Activated naive CD4-positive, alpha-beta T cell treated with anti-CD3 and anti-CD28 coated beads, Interleukin-2, amount 50 U/mL, for 72 hours (primary cell): ENCODE measurements around the gene NT5DC3. TPM values are rescaled to one million over a fixed set of nuclear protein-coding genes. Genes with fewer than 3 reads are reported as not detected.
A peak's percentile ranks its signal among the peaks of the same experiment; 100 is the strongest.

ENCODE experiments used
- ATAC-seq, 2 donors: fragments of 150-1000 bp; cut with Tn5 transposase; 2 replicates each; pipeline ENCODE4 v1.10.0; 2021; ENCODE audit warnings: mild to moderate bottlenecking in 2 of 2, moderate library complexity in 2 of 2
- DNase-seq, 2 donors: peaks; one replicate each; pipeline ENCODE4 v3.0.0; 2021 to 2022; ENCODE audit warnings: low spot score in 2 of 2
- H3K27ac Mint-ChIP-seq, 2 donors: one replicate each; pipeline ENCODE4 v1.8.0; 2022; ENCODE audit warnings: mild to moderate bottlenecking in 2 of 2, mixed read lengths in 2 of 2
- H3K36me3 Mint-ChIP-seq, 2 donors: one replicate each; pipeline ENCODE4 v1.8.0; 2022; ENCODE audit warnings: mixed read lengths in 2 of 2
- H3K9me3 Mint-ChIP-seq, 2 donors: one replicate each; pipeline ENCODE4 v1.8.0; 2022; ENCODE audit warnings: mixed read lengths in 2 of 2
- total RNA-seq, 2 donors: library from RNA; stranded (reverse); gene quantifications; one replicate each; pipeline ENCODE4 v1.2.3, GENCODE V29; 2022

NT5DC3 gene
- total RNA-seq, 2 donors from 2014 or later = 5.4 to 6.7 TPM

GRCh38 chr12:103765322-103765721, 75.7 kb downstream of the NT5DC3 start:
- Mint-ChIP-seq H3K27ac (no peak overlapping the region), H3K9me3 (no peaks in the 10 kb centered on the region), H3K36me3 (peaks cover 0 to 8% of the 10 kb centered on the region in 2 donors)
- ATAC-seq (no peak), DNase-seq (no peak)

DNA sequence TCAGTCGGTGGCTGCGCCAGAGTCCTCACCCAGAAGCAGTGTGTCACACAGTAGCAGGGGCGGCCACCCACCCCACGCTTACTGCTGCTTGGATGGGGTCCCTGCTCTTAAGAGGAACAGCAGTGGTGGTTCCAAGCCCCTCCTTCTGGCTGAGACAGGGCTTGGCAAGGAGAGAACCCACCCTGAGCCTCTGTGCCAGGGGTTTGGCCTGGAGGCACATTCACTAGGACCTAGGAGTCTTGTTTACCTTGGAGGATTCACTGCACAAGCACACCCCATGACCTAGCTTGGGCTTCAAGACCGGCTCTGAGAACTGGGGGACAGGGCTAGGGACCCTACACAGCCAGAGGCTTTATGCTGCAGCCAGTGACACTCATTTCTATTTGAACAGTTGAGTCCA, 78.6 kb downstream of the NT5DC3 start:
- ATAC-seq (no peak), DNase-seq (no peak)
- peaks cover 0 to 8% of the 10 kb centered on the region in 2 donors for H3K36me3 Mint-ChIP-seq
- no peak overlapping the region for H3K27ac Mint-ChIP-seq
- no peaks in the 10 kb centered on the region for H3K9me3 Mint-ChIP-seq

DNA sequence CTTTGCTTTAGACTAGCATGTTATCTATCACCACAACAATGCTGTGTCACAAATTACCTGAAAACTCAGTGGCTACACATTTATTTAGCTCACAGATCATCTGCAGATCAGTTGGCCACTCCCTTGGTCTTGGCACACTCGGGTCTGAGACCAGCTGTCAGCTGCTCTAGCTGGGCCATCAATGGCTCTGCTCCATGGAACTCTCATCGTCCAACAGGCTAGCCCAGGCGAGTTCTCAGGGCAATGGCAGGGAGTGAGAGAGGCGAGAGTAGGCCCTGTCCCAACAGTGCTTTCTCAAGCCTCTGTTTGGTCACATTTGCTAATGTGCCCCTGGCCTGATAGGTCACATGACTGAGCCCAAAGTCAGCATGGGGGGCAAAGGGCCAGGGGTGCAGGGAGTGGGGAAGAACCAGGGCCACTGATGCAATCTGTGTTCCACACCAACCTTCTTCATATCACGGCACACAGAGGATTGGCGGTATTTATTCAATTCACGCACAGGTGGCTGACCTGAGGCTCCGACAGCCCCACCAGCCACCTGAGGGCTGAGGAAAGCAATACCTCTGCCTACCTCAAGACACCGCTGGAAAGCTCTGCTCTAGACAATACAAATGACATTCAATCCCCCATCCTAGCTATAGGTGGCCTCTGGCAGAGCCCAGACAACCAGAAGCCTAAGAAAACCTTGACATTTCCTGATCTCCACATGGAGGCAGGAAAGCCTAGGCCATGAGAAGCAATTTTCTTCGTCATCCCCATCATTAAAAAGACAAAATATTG, 82.5 kb downstream of the NT5DC3 start:
- no peak overlapping the region for H3K27ac Mint-ChIP-seq
- H3K36me3 Mint-ChIP-seq = peaks cover 0 to 8% of the 10 kb centered on the region in 2 donors
- no peaks in the 10 kb centered on the region for H3K9me3 Mint-ChIP-seq
- no peak for ATAC-seq
- no peak for DNase-seq

GRCh38 chr12:103757248-103757647, 83.8 kb downstream of the NT5DC3 start:
- no peaks in the 10 kb centered on the region for H3K36me3 Mint-ChIP-seq
- H3K27ac Mint-ChIP-seq = peak overlapping the region in 1 of 2 donors; percentile 3
- ATAC-seq (no peak), DNase-seq (no peak)
- H3K9me3 Mint-ChIP-seq = no peaks in the 10 kb centered on the region

- no peak overlapping the region for H3K27ac Mint-ChIP-seq
- DNase-seq (no peak), ATAC-seq (no peak)
- H3K9me3 Mint-ChIP-seq = no peaks in the 10 kb centered on the region
- no peaks in the 10 kb centered on the region for H3K36me3 Mint-ChIP-seq
Measured at GRCh38 chr12:103756443-103756842, 84.6 kb downstream of the NT5DC3 start.

DNA sequence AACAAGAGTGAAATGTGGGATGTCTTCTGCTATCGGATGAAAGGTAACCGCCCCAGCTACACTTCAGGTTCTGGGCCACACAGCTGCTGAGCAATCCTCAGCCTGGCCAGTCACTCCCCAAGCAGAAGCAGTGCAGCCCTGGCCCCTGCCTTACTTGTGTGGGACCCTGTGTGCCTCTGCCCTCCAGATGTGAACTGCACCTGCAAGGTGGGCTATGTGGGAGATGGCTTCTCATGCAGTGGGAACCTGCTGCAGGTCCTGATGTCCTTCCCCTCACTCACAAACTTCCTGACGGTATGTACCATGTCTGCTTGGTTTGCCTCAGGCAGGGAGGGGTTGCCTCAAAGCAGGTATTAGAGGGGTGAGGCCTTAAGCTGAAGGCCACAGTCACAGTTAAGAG, 85.6 kb downstream of the NT5DC3 start:
- no peak overlapping the region for H3K27ac Mint-ChIP-seq
- no peak for ATAC-seq
- H3K36me3 Mint-ChIP-seq = no peaks in the 10 kb centered on the region
- H3K9me3 Mint-ChIP-seq = no peaks in the 10 kb centered on the region
- DNase-seq = no peak

DNA sequence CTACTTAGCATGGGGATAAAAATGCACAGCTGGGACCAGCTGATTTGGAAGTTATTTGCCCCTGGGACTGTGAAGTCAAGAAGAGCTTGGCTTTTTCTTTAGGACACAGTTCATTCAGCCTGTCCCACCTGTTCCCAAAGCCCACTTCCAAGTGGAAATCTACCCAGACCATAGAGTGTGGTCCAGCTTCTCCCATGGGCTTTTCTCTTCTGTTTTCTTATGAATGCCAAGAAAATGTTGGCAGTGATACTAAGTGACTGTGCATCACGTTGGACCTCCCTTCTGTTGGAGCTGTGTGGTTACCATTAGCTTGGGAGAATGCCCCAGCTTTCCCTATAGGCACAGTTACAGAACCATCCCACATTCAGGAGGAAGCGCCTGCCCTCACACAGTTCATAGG, 89.4 kb downstream of the NT5DC3 start:
- no peak for DNase-seq
- Mint-ChIP-seq H3K27ac (no peak overlapping the region), H3K9me3 (no peaks in the 10 kb centered on the region), H3K36me3 (no peaks in the 10 kb centered on the region)
- no peak for ATAC-seq

DNA sequence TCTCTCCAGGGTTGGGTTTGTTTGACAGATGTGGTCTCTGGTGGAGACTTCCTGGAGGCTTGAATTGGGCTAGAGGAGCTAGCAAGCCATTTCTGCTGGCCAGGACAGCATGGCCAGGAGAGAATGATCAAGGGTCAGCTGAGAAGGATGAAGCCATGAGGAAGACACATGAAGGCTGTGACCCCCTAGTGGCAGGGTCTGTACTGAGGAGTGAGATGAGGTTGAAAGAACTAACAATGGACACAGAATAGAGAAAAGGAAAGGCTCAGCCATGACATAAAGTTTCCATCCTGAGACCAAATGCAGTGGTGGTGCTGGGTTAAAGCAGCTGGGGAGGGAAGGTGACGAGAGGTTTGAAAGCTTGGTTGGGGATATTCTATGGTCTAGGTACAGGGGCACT, 89.9 kb downstream of the NT5DC3 start:
- no peak for DNase-seq
- H3K27ac Mint-ChIP-seq = no peak overlapping the region
- no peaks in the 10 kb centered on the region for H3K9me3 Mint-ChIP-seq
- no peaks in the 10 kb centered on the region for H3K36me3 Mint-ChIP-seq
- ATAC-seq = peak in 1 of 2 donors; percentile 43

DNA sequence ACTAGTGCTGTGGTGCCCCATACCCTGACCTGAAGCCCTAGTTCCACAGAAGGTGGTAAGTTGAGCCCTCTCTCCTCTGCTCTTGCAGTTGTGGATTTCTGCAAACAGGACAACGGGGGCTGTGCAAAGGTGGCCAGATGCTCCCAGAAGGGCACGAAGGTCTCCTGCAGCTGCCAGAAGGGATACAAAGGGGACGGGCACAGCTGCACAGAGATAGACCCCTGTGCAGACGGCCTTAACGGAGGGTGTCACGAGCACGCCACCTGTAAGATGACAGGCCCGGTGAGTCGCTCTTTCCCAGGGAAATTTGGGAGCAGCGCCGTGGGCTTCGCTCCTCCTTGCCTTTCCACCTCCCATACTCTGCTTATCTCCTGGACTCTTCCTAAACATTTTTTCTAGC, 92.2 kb downstream of the NT5DC3 start:
- DNase-seq (no peak), ATAC-seq (no peak)
- Mint-ChIP-seq H3K27ac (no peak overlapping the region), H3K36me3 (no peaks in the 10 kb centered on the region), H3K9me3 (no peaks in the 10 kb centered on the region)

DNA sequence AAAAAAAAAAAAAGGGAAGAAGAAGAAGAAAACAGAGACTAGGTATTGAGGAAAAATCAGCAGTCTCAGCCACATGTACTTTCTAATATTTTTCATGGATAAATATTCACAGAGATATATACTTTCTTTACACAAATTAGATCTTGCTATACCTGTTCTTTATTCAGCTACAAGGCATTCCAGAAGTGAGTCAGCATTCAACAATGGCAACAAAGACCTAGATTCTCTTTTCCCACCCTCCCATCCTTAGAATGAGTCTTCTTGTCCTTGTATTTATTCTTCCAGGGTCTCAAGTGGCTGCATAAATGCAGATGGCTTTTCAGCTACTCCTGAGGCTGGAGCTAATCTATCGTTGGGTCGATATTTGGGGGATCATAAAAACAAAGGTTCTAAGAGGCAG, 93.0 kb downstream of the NT5DC3 start:
- Mint-ChIP-seq H3K36me3 (no peaks in the 10 kb centered on the region), H3K27ac (no peak overlapping the region), H3K9me3 (no peaks in the 10 kb centered on the region)
- ATAC-seq (no peak), DNase-seq (no peak)

GRCh38 chr12:103745962-103746361, 95.1 kb downstream of the NT5DC3 start:
- no peak for DNase-seq
- no peak for ATAC-seq
- H3K36me3 Mint-ChIP-seq = no peaks in the 10 kb centered on the region
- no peaks in the 10 kb centered on the region for H3K9me3 Mint-ChIP-seq
- H3K27ac Mint-ChIP-seq = peak overlapping the region in 1 of 2 donors; percentile 4

- H3K9me3 Mint-ChIP-seq = no peaks in the 10 kb centered on the region
- no peaks in the 10 kb centered on the region for H3K36me3 Mint-ChIP-seq
- no peak overlapping the region for H3K27ac Mint-ChIP-seq
- ATAC-seq (no peak), DNase-seq (no peak)
Measured at GRCh38 chr12:103743788-103744187, 97.2 kb downstream of the NT5DC3 start.

DNA sequence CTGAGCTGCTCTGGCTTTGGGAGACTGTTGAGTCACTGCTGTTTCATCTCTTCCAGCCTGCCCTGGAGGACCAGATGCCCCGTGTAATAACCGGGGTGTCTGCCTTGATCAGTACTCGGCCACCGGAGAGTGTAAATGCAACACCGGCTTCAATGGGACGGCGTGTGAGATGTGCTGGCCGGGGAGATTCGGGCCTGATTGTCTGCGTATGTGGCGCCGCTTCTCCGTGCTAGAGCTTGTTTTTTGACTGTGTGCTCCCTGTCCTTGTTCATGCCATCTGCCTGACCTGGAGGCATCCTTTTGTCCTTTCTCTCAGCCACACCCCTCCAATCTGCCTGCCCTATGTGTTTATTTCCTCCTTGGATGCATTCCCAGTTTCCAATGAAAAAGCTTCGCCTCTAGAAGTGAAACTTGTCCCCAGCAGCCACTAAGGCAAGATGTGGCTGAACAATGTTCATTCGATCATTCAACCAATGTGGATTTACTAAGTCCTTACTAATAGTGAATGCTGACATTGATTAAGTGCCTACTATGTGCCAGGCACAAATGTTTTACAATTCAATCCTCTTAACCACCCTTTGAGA, 98.6 kb downstream of the NT5DC3 start:
- no peak for ATAC-seq
- Mint-ChIP-seq H3K27ac (no peak overlapping the region), H3K9me3 (no peaks in the 10 kb centered on the region), H3K36me3 (no peaks in the 10 kb centered on the region)
- DNase-seq = no peak

DNA sequence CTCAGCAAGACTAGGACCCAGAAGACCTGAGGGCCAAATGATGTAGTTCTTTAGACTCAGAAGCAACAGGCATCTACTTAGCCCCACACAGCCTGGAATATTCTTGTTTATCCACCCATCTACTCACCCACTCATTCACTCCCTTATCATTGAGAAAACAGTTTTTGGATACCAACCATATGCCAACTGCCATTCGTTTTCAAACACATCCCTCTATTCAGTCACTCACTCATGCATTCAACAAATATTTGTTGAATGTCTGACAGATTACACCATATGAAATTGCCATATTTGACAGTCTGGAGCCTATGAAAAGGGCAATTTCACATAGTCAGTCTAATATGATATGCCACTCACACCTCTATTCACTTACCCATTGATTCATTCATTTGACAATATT, 103.2 kb downstream of the NT5DC3 start:
- DNase-seq = no peak
- no peaks in the 10 kb centered on the region for H3K9me3 Mint-ChIP-seq
- no peaks in the 10 kb centered on the region for H3K36me3 Mint-ChIP-seq
- H3K27ac Mint-ChIP-seq = no peak overlapping the region
- no peak for ATAC-seq

- Mint-ChIP-seq H3K36me3 (peaks cover 3 to 4% of the 10 kb centered on the region in 2 donors), H3K27ac (no peak overlapping the region), H3K9me3 (peaks cover 3% of the 10 kb centered on the region in 2 donors)
- ATAC-seq (no peak), DNase-seq (no peak)
Measured at GRCh38 chr12:103736572-103736971, 104.5 kb downstream of the NT5DC3 start.

DNA sequence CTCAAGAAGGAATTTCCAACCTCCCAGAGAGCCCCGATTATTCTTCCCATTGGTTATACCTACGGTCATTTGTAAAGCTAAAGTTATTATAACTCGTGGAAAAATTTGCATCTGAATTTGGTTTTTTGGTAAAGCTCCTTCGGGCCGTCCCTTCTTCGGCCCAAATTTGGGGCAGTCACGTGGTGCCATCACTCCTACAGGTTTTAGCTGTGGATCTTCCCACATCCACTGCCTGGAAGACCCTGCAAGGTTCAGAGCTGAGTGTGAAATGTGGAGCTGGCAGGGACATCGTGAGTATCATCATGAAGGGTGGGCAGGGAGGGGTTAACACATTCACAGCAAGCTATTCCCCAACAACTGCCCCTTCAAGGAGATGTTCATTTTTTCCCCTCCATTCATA, 105.7 kb downstream of the NT5DC3 start:
- H3K36me3 Mint-ChIP-seq = peaks cover 6 to 8% of the 10 kb centered on the region in 2 donors
- peaks cover 6 to 8% of the 10 kb centered on the region in 2 donors for H3K9me3 Mint-ChIP-seq
- ATAC-seq = no peak
- no peak for DNase-seq
- H3K27ac Mint-ChIP-seq = no peak overlapping the region

DNA sequence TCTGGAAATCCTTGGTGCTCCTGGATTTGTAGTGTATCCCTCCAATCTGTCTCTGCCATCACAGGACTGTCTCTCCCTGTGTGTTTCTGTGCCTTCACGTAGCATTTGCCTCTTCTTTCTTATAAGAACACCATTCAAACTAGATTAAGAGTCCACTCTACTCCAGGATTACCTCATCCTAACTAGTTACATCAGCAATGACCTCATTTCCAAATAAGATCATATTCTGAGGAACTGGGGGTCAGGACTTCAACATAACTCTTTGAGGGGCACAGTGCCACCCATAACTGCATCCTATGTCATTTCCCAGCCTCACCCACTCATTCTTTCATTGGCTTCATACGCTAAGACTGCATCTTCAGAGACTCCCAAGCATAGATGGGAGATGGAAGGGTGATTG, 106.2 kb downstream of the NT5DC3 start:
- Mint-ChIP-seq H3K9me3 (peaks cover 6 to 8% of the 10 kb centered on the region in 2 donors), H3K36me3 (peaks cover 6 to 8% of the 10 kb centered on the region in 2 donors), H3K27ac (no peak overlapping the region)
- DNase-seq (no peak), ATAC-seq (no peak)

DNA sequence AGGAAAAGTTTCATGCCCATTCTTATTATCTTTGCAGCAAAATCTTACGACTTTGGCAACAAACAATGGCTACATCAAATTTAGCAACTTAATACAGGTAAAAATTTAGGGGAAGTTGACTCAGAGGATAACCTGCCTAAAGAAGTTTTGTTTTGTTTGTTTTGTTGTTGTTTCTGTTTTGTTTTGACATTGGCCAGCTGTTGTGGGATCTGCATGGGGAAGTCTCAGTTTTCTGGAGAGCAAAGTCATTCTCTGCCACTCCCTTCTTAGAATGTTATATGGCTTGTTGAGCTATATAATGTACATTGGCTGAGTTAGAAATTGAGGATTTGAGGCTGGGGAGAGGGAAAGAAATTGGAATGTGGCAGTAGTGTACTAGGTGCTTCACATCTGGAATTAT, 109.5 kb downstream of the NT5DC3 start:
- H3K36me3 Mint-ChIP-seq = peaks cover 6 to 8% of the 10 kb centered on the region in 2 donors
- H3K9me3 Mint-ChIP-seq = peaks cover 6 to 8% of the 10 kb centered on the region in 2 donors
- ATAC-seq (no peak), DNase-seq (no peak)
- H3K27ac Mint-ChIP-seq = no peak overlapping the region
